Heart left ventricle (tissue), 16 donors: Measurements from ENCODE around the gene TRMT44. TPM values are rescaled to one million over a fixed set of nuclear protein-coding genes. Genes with fewer than 3 reads are reported as not detected.

ENCODE experiments used
- ATAC-seq, 4 donors: fragments of 200-7000 bp; cut with Tn5 transposase; one replicate each; pipeline ENCODE4 v1.9.1; 2020 to 2022; ENCODE audit warnings: moderate library complexity in 4 of 4, mild to moderate bottlenecking in 3 of 4, moderate number of reproducible peaks in 1 of 4
- DNase-seq, 5 donors: peaks; one replicate each; pipeline ENCODE4 v3.0.0-alpha.2; 2020
- H3K27ac ChIP-seq, 12 donors: fragments of 200-600 bp; sonication (generic) in 4 of 12; one replicate each; pipeline versions ENCODE4 v1.5.0 to v1.8.0; 2016 to 2022; ENCODE audit warnings: mild to moderate bottlenecking in 2 of 12
- H3K27me3 ChIP-seq, 9 donors: fragments of 200-600 bp; sonication (generic) in 2 of 9; one replicate each; pipeline versions ENCODE4 v1.5.1 to v1.8.0; 2016 to 2022; ENCODE audit warnings: mild to moderate bottlenecking in 3 of 9
- H3K36me3 ChIP-seq, 9 donors: fragments of 200-600 bp; sonication (generic) in 2 of 9; one replicate each; pipeline versions ENCODE4 v1.5.0 to v1.8.0; 2018 to 2022; ENCODE audit warnings: mild to moderate bottlenecking in 2 of 9
- H3K4me1 ChIP-seq, 12 donors: fragments of 200-600 bp; sonication (generic) in 4 of 12; one replicate each; pipeline versions ENCODE4 v1.5.0 to v1.8.0; 2016 to 2022; ENCODE audit warnings: mild to moderate bottlenecking in 3 of 12
- H3K4me3 ChIP-seq, 12 donors: fragments of 200-600 bp; sonication (generic) in 4 of 12; one replicate each; pipeline versions ENCODE4 v1.5.0 to v1.8.0; 2017 to 2022; ENCODE audit warnings: mild to moderate bottlenecking in 9 of 12, moderate library complexity in 4 of 12
- H3K9me3 ChIP-seq, 12 donors: fragments of 200-600 bp; sonication (generic) in 4 of 12; one replicate each; pipeline versions ENCODE4 v1.5.0 to v1.8.0; 2016 to 2022; ENCODE audit warnings: mild to moderate bottlenecking in 1 of 12
- POLR2A ChIP-seq, 2 donors: fragments of 450-650 bp; IDR thresholded peaks; one replicate each; pipeline ENCODE4 v1.6.1; 2017; ENCODE audit warnings: antibody characterized with exemption in 2 of 2, mild to moderate bottlenecking in 2 of 2, moderate library complexity in 2 of 2
- WGBS, 4 donors: extraction: QIAGEN DNeasy Blood & Tissue Kit in 2 of 4; methylation state at CpG; one replicate each; pipeline versions ENCODE4 v1.1.5 to v1.1.7; 2013 to 2018; 5-methylcytosine and 5-hydroxymethylcytosine counted together
- intact Hi-C, 10 donors: fragments of 100-400 bp; cut with DNase I; formaldehyde crosslinking; loops; one replicate each; pipeline versions ENCODE4 v1.11.1 to v1.14.2; 2022
- polyA plus RNA-seq, 2 donors: library from polyadenylated mRNA; stranded (reverse); fragments of 200-250 nt; gene quantifications; one replicate each; pipeline ENCODE4 v1.2.3, GENCODE V29; 2013
- total RNA-seq, 9 donors: library from RNA; depleted of rRNA in 2 of 9; stranded (reverse); fragments of >200 nt in 2 of 9; fragmentation: NEBNext Ultra II Directional in 3 of 9; extraction: Animal tissue kit (Norgen Biotek cat#: 25700) in 3 of 9; gene quantifications; one replicate each; pipeline versions ENCODE4 v1.1.0 to v1.2.4, GENCODE V29; 2016 to 2023
- TF ChIP-seq, protein P1 (sequence below), 12 donors: fragments of 200-600 bp; sonication (generic) in 4 of 12; IDR thresholded peaks; one replicate each; pipeline versions ENCODE4 v1.5.0 to v1.8.0; 2018 to 2022; ENCODE audit warnings: antibody characterized with exemption in 12 of 12, mild to moderate bottlenecking in 5 of 12
- donor health status: ischemic (EF 13 %, LVEDD 7.1; RV severe dilation, severe dysfunction).
- donor health status: healthy with polysubstance abuse.
- donor health status: DM: no; HTN: yes; CAD: no.
- donor health status: DM: no; HTN: no; CAD: no.
- donor health status: ischemic (EF 25% LVEDD 6.9; RV normal size, moderate dysfunction).
- donor health status: ischemic (EF 25% LVEDD 5.7; RV mildly dilated, moderate dysfunction).
- donor health status: healthy.
- donor health status: DM: yes; HTN: yes; CAD: no.
- donor health status: ischemic (EF 35%, LVEDD 5.7; RV mildly dilated, moderate dysfunction).
- donor health status: nonischemic (EF 11% LVEDD 7.7; RV severe dilation, severe dysfunction).
- donor health status: DM: yes; HTN: yes; CAD: no.
- donor health status: PGD.
- donor health status: ischemic (EF 29% LVEDD 5.4; RV normal size, mild dysfunction).
- donor health status: nonischemic (EF 23%, LVEDD 6.1; RV moderate dilation, normal function).

The TRMT44 gene
- total and polyA plus RNA-seq, 11 donors = 6.1 to 11.7 (median 8.3) TPM

DNA sequence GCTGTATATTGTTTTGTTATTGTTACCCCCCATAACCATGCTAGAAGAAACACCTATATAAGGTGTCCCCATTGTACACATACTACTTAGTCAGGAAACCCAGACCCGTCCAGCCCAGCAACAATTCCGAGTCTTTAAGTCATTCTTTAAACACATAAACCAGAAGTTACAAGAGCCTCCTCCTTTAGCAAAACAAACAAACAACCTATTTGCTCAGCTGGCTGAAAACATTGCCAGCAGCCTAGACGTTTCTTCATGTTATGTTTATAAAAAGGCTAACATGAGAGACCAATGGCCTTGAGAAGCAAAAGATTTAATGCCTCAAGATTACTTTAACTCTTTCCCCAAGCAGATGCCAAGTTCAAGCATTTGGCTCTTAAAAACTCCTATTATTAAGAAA, 1.4 kb upstream of the TRMT44 start:
- Histone ChIP-seq H3K27ac (peak overlapping the region in 6 of 12 donors; percentile 91 to 98 (median 96)), H3K4me1 (peaks cover 7 to 81% (median 74%) of the 10 kb centered on the region in 12 donors), H3K9me3 (no peaks in the 10 kb centered on the region), H3K4me3 (peak overlapping the region in 2 of 12 donors; percentile 86 to 100), H3K27me3 (no peaks in the 10 kb centered on the region), H3K36me3 (no peaks in the 10 kb centered on the region)
- DNase-seq (no peak), ATAC-seq (no peak)
- 69 to 79% (median 77%) methylated on average over 3 of the region's 3 CpGs for WGBS, 4 donors
- intact Hi-C loops = no loop called here
- no peak for TF ChIP-seq POLR2A (IDR thresholded peaks at IDR 0.05)
- TF ChIP-seq, protein P1, sequence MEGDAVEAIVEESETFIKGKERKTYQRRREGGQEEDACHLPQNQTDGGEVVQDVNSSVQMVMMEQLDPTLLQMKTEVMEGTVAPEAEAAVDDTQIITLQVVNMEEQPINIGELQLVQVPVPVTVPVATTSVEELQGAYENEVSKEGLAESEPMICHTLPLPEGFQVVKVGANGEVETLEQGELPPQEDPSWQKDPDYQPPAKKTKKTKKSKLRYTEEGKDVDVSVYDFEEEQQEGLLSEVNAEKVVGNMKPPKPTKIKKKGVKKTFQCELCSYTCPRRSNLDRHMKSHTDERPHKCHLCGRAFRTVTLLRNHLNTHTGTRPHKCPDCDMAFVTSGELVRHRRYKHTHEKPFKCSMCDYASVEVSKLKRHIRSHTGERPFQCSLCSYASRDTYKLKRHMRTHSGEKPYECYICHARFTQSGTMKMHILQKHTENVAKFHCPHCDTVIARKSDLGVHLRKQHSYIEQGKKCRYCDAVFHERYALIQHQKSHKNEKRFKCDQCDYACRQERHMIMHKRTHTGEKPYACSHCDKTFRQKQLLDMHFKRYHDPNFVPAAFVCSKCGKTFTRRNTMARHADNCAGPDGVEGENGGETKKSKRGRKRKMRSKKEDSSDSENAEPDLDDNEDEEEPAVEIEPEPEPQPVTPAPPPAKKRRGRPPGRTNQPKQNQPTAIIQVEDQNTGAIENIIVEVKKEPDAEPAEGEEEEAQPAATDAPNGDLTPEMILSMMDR (IDR thresholded peaks at IDR 0.05) = no peak

DNA sequence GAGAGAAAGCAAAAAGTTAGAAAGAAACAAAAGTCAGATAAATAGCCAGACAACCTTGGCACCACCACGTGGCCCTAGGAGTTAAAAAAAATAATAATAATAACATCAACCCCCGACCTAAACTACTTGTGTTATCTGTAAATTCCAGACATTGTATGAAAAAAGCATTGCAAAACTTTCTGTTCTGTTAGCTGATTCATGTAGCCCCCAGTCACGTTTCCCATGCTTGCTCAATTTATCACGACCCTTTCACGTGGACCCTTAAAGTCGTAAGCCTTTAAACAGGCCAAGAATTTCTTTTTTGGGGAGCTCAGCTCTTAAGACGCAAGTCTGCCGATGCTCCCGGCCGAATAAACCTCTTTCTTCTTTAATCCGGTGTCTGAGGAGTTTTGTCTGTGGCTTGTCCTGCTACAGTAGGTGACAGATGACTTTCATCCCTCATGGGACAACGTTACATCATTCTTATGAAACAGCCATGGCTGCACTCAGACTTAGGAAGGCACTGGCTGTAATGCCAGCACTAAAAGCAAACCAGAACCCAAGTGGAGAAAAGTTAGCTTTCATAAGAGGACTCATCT, 574 bp upstream of the TRMT44 start:
- no peak for DNase-seq
- TF ChIP-seq POLR2A (IDR thresholded peaks at IDR 0.05) = no peak
- TF ChIP-seq, protein P1 (IDR thresholded peaks at IDR 0.05) = no peak
- peaks cover 7 to 78% (median 70%) of the 10 kb centered on the region in 12 donors for H3K4me1 ChIP-seq
- peak overlapping the region; percentile 66 to 100 (median 93) for H3K4me3 ChIP-seq
- no peaks in the 10 kb centered on the region for H3K27me3 ChIP-seq
- H3K9me3 ChIP-seq = no peaks in the 10 kb centered on the region
- intact Hi-C loops = no loop called here
- peak; percentile 29 to 65 (median 56) for ATAC-seq
- 34 to 43% (median 36%) methylated on average over 12 of the region's 12 CpGs for WGBS, 4 donors
- peak overlapping the region; percentile 87 to 98 (median 94) for H3K27ac ChIP-seq
- H3K36me3 ChIP-seq = peaks cover 0 to 3% (median 0%) of the 10 kb centered on the region in 9 donors

DNA sequence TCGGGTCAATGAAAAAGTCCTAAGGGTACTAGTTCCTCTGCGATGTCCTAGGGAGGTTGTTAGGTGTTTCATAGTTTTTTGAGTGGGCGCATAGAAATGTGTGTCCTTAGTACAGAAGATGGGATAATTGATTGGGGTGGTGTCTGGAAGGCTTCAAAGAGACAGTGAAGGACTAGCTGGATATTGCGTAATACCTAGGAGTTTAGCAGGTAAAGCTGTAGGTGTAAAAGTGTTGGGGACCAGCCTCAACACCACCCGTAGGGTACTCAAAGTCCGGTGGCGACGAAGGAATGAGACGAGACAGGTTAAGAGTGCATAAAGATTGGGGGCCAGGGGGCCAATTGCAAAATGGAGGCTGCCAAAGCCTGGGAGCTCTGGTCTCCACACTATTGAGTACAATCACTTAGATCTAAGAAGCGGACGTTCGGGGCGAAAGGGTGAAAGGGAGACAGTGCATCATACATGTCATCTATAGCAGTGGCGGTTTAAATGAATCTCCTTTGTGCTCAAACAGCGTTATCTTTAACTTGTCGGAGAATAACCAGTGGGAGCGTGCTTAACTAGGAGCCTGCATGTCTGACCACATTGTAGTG, 1.0 kb downstream of the TRMT44 start:
- DNase-seq = no peak
- peak overlapping the region in 4 of 12 donors; percentile 91 to 96 (median 94) for H3K27ac ChIP-seq

More for the DNA sequence above, 1.0 kb downstream of the TRMT44 start:
- Histone ChIP-seq H3K4me1 (peaks cover 7 to 64% (median 55%) of the 10 kb centered on the region in 12 donors), H3K4me3 (peak overlapping the region; percentile 66 to 100 (median 93)), H3K36me3 (peaks cover 0 to 9% (median 3%) of the 10 kb centered on the region in 9 donors), H3K27me3 (no peaks in the 10 kb centered on the region), H3K9me3 (no peaks in the 10 kb centered on the region)
- 51 to 64% (median 57%) methylated on average over 17 of the region's 17 CpGs for WGBS, 4 donors
- no peak for ATAC-seq
- intact Hi-C loops = no loop called here
- TF ChIP-seq, protein P1 (IDR thresholded peaks at IDR 0.05) = no peak
- no peak for TF ChIP-seq POLR2A (IDR thresholded peaks at IDR 0.05)
